SKM-1 treated with dmso at 0.1 percent for 144 hours (cell line): ENCODE results near the gene ADGRG3.
"Not testable (repeated sequence)": the region's sequence is repeated elsewhere in the genome, so short reads cannot be mapped to it uniquely, and the experiment has no call there.

Experiments used
- DNase-seq: peaks from one replicate; lab custom pipeline; 2025; ENCODE audit not compliant: unreplicated experiment; lab: John Stamatoyannopoulos, UW

Gene ADGRG3

GRCh38 chr16:57712569-57712968 lies 44.5 kb downstream of the ADGRG3 start:
- not testable (repeated sequence) for DNase-seq

GRCh38 chr16:57713596-57713995 lies 45.5 kb downstream of the ADGRG3 start:
- no peak for DNase-seq

- no peak for DNase-seq
Measured at GRCh38 chr16:57714047-57714446, 45.9 kb downstream of the ADGRG3 start.

GRCh38 chr16:57720142-57720575 lies 52.1 kb downstream of the ADGRG3 start:
- peak; percentile 71 for DNase-seq

- no peak for DNase-seq
Measured at GRCh38 chr16:57721356-57722209, 53.5 kb downstream of the ADGRG3 start.

- no peak for DNase-seq
Measured at GRCh38 chr16:57722210-57722499, 54.0 kb downstream of the ADGRG3 start.

- DNase-seq, result no peak
Measured at GRCh38 chr16:57722651-57723050, 54.5 kb downstream of the ADGRG3 start.

GRCh38 chr16:57723170-57723569 lies 55.1 kb downstream of the ADGRG3 start:
- no peak for DNase-seq

- no peak for DNase-seq
Measured at GRCh38 chr16:57724531-57724930, 56.4 kb downstream of the ADGRG3 start.

- no peak for DNase-seq
Measured at GRCh38 chr16:57725151-57725550, 57.0 kb downstream of the ADGRG3 start.

GRCh38 chr16:57725554-57725953 lies 57.4 kb downstream of the ADGRG3 start:
- no peak for DNase-seq

GRCh38 chr16:57725976-57726375 lies 57.9 kb downstream of the ADGRG3 start:
- DNase-seq, result no peak

- no peak for DNase-seq
Measured at GRCh38 chr16:57726433-57726947, 58.4 kb downstream of the ADGRG3 start.

- DNase-seq, result no peak
Measured at GRCh38 chr16:57727610-57728009, 59.5 kb downstream of the ADGRG3 start.

GRCh38 chr16:57728336-57729181 lies 60.5 kb downstream of the ADGRG3 start:
- no peak for DNase-seq

- DNase-seq, result no peak
Measured at GRCh38 chr16:57729182-57729484, 61.0 kb downstream of the ADGRG3 start.

GRCh38 chr16:57729852-57730251 lies 61.7 kb downstream of the ADGRG3 start:
- DNase-seq, result not testable (repeated sequence)

GRCh38 chr16:57730771-57731730 lies 62.9 kb downstream of the ADGRG3 start:
- DNase-seq, result no peak

GRCh38 chr16:57732037-57732436 lies 63.9 kb downstream of the ADGRG3 start:
- DNase-seq, result no peak

- no peak for DNase-seq
Measured at GRCh38 chr16:57732714-57733113, 64.6 kb downstream of the ADGRG3 start.

- no peak for DNase-seq
Measured at GRCh38 chr16:57734308-57734924, 66.3 kb downstream of the ADGRG3 start.
